ENCODE measurements around the gene SNX25.
"Not testable (repeated sequence)": the region's sequence is repeated elsewhere in the genome, so short reads cannot be mapped to it uniquely, and the experiment has no call there.

Gene SNX25

DNA sequence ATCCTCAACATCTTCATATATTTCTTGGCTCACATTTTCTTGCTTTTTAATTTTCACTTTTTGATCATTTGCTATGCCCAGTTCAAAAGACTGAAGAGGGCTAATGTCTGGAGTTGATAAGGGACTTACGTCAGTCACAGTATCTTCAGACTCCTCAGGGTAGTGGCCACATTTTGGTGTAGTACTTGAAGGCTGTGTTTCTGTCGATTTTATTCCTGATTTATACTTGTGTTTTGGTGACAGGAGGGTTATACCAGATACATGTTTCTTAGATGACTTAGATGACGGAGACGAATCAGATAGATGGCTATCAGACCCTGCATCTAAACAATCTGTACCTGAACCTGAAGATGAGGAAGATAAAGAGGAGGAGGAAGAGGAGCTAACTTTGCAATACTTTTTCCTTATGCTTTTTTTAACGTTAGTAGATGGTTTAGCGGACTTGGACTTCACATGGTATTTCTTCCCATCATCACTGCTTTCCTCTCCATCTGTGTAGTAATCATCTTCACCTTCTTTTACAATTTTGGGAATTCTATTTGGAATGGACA lies 19.0 kb upstream of the SNX25 start:
- no peak overlapping the region for H3K4me3 ChIP-seq (ENCODE audit: severe bottlenecking)
- DNase-seq (ENCODE audit: low spot score) (no peak), ATAC-seq (ENCODE audit: low read depth) (no peak)
- TF ChIP-seq, protein P1, sequence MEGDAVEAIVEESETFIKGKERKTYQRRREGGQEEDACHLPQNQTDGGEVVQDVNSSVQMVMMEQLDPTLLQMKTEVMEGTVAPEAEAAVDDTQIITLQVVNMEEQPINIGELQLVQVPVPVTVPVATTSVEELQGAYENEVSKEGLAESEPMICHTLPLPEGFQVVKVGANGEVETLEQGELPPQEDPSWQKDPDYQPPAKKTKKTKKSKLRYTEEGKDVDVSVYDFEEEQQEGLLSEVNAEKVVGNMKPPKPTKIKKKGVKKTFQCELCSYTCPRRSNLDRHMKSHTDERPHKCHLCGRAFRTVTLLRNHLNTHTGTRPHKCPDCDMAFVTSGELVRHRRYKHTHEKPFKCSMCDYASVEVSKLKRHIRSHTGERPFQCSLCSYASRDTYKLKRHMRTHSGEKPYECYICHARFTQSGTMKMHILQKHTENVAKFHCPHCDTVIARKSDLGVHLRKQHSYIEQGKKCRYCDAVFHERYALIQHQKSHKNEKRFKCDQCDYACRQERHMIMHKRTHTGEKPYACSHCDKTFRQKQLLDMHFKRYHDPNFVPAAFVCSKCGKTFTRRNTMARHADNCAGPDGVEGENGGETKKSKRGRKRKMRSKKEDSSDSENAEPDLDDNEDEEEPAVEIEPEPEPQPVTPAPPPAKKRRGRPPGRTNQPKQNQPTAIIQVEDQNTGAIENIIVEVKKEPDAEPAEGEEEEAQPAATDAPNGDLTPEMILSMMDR (IDR thresholded peaks at IDR 0.05; ENCODE audit: poor library complexity, severe bottlenecking), result no peak
- H3K36me3 ChIP-seq (ENCODE audit: low read depth), result peaks cover 42% of the 10 kb centered on the region
- H3K9me3 ChIP-seq (ENCODE audit: severe bottlenecking), result no peaks in the 10 kb centered on the region
- H3K4me1 ChIP-seq (ENCODE audit: insufficient read depth, poor library complexity, severe bottlenecking), result no peaks in the 10 kb centered on the region
- H3K27me3 ChIP-seq (ENCODE audit: insufficient read depth, poor library complexity, severe bottlenecking), result no peaks in the 10 kb centered on the region
- H3K27ac ChIP-seq (ENCODE audit: poor library complexity, severe bottlenecking), result no peak overlapping the region

DNA sequence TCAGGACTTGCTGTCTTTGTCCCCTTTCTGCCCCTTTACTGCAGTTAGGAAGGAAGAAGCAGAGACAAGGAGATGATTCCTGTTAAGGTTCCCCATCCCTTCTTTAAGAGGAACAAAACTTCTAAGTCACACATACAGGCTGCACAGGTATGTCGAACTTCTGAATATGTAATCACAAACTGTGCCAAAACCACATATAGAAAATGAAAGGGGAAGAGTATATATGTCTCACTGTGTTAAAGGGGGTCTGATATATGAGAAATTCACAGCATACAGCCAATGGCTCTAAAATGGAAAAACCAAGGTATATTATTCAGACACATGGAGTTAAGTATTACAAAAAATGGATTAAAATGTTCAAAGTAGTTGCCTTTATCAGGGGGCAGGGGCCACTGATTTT lies 17.3 kb upstream of the SNX25 start:
- no peak for ATAC-seq (ENCODE audit: low read depth)
- no peak overlapping the region for H3K27ac ChIP-seq (ENCODE audit: poor library complexity, severe bottlenecking)
- no peak for DNase-seq (ENCODE audit: low spot score)
- H3K9me3 ChIP-seq (ENCODE audit: severe bottlenecking), result no peaks in the 10 kb centered on the region
- no peak overlapping the region for H3K4me3 ChIP-seq (ENCODE audit: severe bottlenecking)
- no peaks in the 10 kb centered on the region for H3K4me1 ChIP-seq (ENCODE audit: insufficient read depth, poor library complexity, severe bottlenecking)
- TF ChIP-seq, protein P1 (IDR thresholded peaks at IDR 0.05; ENCODE audit: poor library complexity, severe bottlenecking), result no peak
- H3K36me3 ChIP-seq (ENCODE audit: low read depth), result peaks cover 36% of the 10 kb centered on the region
- no peaks in the 10 kb centered on the region for H3K27me3 ChIP-seq (ENCODE audit: insufficient read depth, poor library complexity, severe bottlenecking)

DNA sequence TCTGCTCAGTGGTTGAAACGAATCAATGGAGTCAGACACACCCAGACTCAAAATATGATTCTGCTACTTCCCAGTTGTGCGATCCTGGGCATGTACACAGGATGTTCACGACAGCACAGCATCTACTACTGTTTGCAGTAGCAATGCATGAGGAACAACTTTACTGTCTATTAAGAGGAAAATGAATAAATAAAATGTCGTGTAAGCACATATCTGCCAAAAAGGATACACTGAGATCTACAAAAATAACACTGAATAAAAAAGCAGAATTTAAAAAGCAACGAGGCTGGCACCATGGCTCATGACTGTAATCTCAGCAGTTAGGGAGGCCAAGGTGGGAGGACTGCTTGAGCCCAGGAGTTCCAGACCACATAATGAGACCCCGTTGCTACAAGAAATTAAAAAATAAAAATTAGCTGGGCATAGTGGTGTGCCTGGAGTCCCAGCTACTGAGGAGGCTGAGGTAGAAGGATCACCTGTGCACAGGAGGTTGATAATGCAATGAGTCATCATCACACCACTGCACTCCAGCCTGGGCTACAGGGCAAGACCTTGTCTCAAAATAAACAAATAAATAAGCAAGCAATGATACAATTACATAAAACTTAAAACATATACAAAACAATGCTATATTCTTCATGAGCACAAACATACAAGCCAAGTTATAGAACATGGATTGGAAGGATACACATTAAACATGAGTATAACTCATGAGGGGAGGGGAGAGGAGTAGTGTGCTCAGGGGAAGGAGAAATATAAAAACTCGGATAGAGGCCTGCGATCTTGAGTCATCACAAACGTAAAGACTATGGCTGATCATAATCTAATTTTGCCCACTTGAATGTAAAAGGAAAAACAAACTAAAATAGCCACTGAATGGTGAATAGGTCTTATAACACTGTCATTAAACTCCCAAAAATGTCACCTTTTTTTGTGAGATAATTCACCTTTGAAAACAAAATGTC lies 14.2 kb upstream of the SNX25 start:
- TF ChIP-seq, protein P1 (IDR thresholded peaks at IDR 0.05; ENCODE audit: poor library complexity, severe bottlenecking), result no peak
- ATAC-seq (ENCODE audit: low read depth), result no peak
- Histone ChIP-seq H3K4me3 (ENCODE audit: severe bottlenecking) (no peak overlapping the region), H3K27ac (ENCODE audit: poor library complexity, severe bottlenecking) (no peak overlapping the region), H3K27me3 (ENCODE audit: insufficient read depth, poor library complexity, severe bottlenecking) (no peaks in the 10 kb centered on the region), H3K4me1 (ENCODE audit: insufficient read depth, poor library complexity, severe bottlenecking) (no peaks in the 10 kb centered on the region), H3K9me3 (ENCODE audit: severe bottlenecking) (no peaks in the 10 kb centered on the region), H3K36me3 (ENCODE audit: low read depth) (peaks cover 19% of the 10 kb centered on the region)
- DNase-seq (ENCODE audit: low spot score), result no peak

DNA sequence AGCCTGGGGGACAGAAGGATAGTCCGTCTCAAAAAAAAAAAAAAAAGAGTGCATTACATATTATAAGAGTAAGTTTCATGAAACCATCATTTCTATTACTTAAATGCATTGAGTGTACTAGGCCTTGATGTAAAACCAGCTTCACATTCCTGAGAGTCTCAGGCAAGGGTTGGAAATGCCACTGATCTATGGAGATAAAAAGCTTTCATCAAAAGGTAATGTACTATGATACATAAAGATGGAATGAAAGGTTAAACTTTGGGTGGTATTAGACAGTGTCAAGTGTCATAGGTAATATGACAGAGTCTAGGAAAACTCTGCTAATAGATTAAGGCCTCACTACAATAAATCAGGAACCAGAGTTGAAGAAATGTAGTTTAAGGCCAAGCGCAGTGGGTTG lies 13.0 kb upstream of the SNX25 start:
- H3K4me3 ChIP-seq (ENCODE audit: severe bottlenecking), result no peak overlapping the region
- ATAC-seq (ENCODE audit: low read depth) (peak; percentile 45; the same call in 2 of the 3 replicates), DNase-seq (ENCODE audit: low spot score) (no peak)
- TF ChIP-seq, protein P1 (IDR thresholded peaks at IDR 0.05; ENCODE audit: poor library complexity, severe bottlenecking), result no peak
- H3K36me3 ChIP-seq (ENCODE audit: low read depth), result peaks cover 7% of the 10 kb centered on the region
- no peaks in the 10 kb centered on the region for H3K27me3 ChIP-seq (ENCODE audit: insufficient read depth, poor library complexity, severe bottlenecking)
- no peaks in the 10 kb centered on the region for H3K9me3 ChIP-seq (ENCODE audit: severe bottlenecking)
- H3K27ac ChIP-seq (ENCODE audit: poor library complexity, severe bottlenecking), result no peak overlapping the region
- H3K4me1 ChIP-seq (ENCODE audit: insufficient read depth, poor library complexity, severe bottlenecking), result no peaks in the 10 kb centered on the region

DNA sequence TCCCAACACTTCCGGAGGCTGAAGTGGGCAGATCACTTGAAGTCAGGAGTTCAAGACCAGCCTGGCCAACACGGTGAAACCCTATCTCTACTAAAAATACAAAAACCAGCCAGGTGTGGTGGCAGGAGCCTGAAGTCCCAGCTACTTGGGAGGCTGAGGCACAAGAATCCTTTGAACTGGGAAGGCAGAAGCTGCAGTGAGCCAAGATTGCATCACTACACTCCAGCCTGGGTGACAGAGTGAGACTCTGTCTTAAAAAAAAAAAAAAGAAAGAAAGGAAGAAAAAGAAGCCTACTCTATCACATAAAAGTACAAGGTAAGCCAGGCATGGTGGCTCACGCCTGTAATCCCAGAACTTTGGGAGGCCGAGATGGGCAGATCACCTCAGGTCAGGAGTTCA lies 11.2 kb upstream of the SNX25 start:
- not testable (repeated sequence) for H3K27ac ChIP-seq (ENCODE audit: poor library complexity, severe bottlenecking); ATAC-seq (ENCODE audit: low read depth)

More for the DNA sequence above, 11.2 kb upstream of the SNX25 start:
- H3K9me3 ChIP-seq (ENCODE audit: severe bottlenecking); H3K4me1 ChIP-seq (ENCODE audit: insufficient read depth, poor library complexity, severe bottlenecking); DNase-seq (ENCODE audit: low spot score); H3K27me3 ChIP-seq (ENCODE audit: insufficient read depth, poor library complexity, severe bottlenecking); H3K36me3 ChIP-seq (ENCODE audit: low read depth); H3K4me3 ChIP-seq (ENCODE audit: severe bottlenecking): not testable (repeated sequence)
